HTERT RPE-1 (cell line): Measurements from ENCODE around the gene UTP15.

Experiments
- in situ Hi-C: fragments of 300-500 bp; cut with MboI; formaldehyde crosslinking; loops from 4 replicates; pipeline ENCODE4 v1.14.3; 2020; ENCODE audit warnings: low sequenced_read_pairs

Gene UTP15

GRCh38 chr5:73564018-73564417, 1.5 kb upstream of the UTP15 start:
- in situ Hi-C loops: no loop called here

GRCh38 chr5:73564675-73565074, 868 bp upstream of the UTP15 start:
- in situ Hi-C loops: no loop called here

GRCh38 chr5:73565969-73566547, 515 bp downstream of the UTP15 start:
- in situ Hi-C loops: no loop called here

- in situ Hi-C loops: loop anchor here (25.0 kb wide), 1 partner anchor 205 kb away; no protein-coding TSS in a partner anchor
Observed at GRCh38 chr5:73582285-73583145, 17.0 kb downstream of the UTP15 start.

GRCh38 chr5:73587923-73588322, 22.4 kb downstream of the UTP15 start:
- in situ Hi-C loops: loop anchor here (25.0 kb wide), 1 partner anchor 199 kb away; no protein-coding TSS in a partner anchor

- in situ Hi-C loops: loop anchor here (25.0 kb wide), 1 partner anchor 196 kb away; no protein-coding TSS in a partner anchor
Observed at GRCh38 chr5:73591102-73591695, 25.7 kb downstream of the UTP15 start.

- in situ Hi-C loops: loop anchor here (25.0 kb wide), 1 partner anchor 195 kb away; no protein-coding TSS in a partner anchor
Observed at GRCh38 chr5:73591698-73592501, 26.4 kb downstream of the UTP15 start.

GRCh38 chr5:73592551-73592950, 27.0 kb downstream of the UTP15 start:
- in situ Hi-C loops: loop anchor here (25.0 kb wide), 1 partner anchor 195 kb away; no protein-coding TSS in a partner anchor

- in situ Hi-C loops: loop anchor here (25.0 kb wide), 1 partner anchor 190 kb away; no protein-coding TSS in a partner anchor
Observed at GRCh38 chr5:73596705-73597328, 31.3 kb downstream of the UTP15 start.

GRCh38 chr5:73599380-73599779, 33.8 kb downstream of the UTP15 start:
- in situ Hi-C loops: loop anchor here (25.0 kb wide), 1 partner anchor 188 kb away; no protein-coding TSS in a partner anchor

- in situ Hi-C loops: no loop called here
Observed at GRCh38 chr5:73603998-73604397, 38.5 kb downstream of the UTP15 start.

- in situ Hi-C loops: no loop called here
Observed at GRCh38 chr5:73605223-73606087, 39.9 kb downstream of the UTP15 start.

- in situ Hi-C loops: no loop called here
Observed at GRCh38 chr5:73606206-73606753, 40.7 kb downstream of the UTP15 start.

- in situ Hi-C loops: no loop called here
Observed at GRCh38 chr5:73607228-73607627, 41.7 kb downstream of the UTP15 start.

GRCh38 chr5:73612799-73613198, 47.3 kb downstream of the UTP15 start:
- in situ Hi-C loops: no loop called here

- in situ Hi-C loops: no loop called here
Observed at GRCh38 chr5:73615085-73615484, 49.5 kb downstream of the UTP15 start.

GRCh38 chr5:73615947-73616346, 50.4 kb downstream of the UTP15 start:
- in situ Hi-C loops: no loop called here

- in situ Hi-C loops: no loop called here
Observed at GRCh38 chr5:73617510-73618279, 52.2 kb downstream of the UTP15 start.
